GM21423 (cell line): Measurements from ENCODE around the gene TUBB2B.

Experiments
- ATAC-seq: cut with Tn5 transposase; IDR thresholded peaks from one replicate; pipeline ENCODE4 v1.9.1; 2021; ENCODE audit warnings: mild to moderate bottlenecking, moderate library complexity; ENCODE audit not compliant: unreplicated experiment

TUBB2B gene

DNA sequence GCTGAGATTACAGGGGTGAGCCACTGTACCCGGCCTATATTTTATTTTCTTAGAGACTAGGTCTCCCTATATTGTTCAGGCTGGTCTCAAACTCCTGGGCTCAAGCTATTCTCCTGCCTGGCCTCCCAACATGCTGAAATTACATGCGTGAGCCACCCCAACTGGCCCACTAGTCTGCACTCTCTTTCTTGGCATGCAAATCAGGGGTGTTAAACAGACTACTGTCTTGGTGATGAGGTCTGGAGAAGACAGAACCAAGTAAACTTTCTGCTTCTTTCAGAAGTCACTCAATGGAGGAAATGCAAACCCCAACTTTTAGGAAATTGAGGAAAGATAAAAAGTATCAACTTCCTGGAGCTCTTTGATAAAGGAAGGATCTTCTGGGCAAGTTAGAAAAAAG is 8.0 kb upstream of the TUBB2B start:
- ATAC-seq = no peak

DNA sequence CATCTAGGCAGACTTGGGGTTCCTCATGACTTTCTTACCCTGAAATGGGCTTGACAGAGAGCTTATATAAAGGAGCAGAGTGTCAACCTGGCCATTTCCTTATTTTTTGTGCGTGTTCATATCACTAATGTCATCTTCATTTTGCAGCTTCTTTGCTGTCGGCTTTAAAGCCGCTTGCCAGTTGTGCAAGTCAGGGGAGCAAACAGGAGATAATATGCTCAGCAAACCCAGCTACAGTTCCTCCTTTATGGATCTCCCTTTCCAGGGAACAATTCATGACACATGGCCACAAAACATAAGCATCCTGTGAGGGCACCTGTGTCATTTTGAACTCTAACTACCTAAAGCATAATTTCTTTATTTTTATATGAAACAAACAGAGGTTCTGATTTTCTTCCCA is 6.5 kb upstream of the TUBB2B start:
- no peak for ATAC-seq

DNA sequence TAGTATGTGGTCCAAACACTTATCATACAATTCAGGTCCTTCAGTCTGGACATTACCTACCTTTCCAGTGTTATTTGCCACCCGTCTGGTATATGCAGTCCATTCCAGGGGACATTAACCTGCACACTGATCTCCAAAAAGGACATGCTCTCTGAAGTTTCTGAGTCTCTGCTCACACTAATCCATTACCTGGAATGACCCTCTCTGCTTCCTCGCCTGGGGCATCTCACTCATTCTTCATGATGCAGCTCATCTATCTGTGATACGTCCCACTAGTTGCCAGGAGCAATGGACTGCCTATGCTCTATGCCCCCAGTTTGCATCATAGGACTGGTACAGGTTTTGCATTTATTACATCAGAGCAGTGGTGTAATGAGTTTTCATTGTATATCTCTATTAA is 5.9 kb upstream of the TUBB2B start:
- no peak for ATAC-seq

DNA sequence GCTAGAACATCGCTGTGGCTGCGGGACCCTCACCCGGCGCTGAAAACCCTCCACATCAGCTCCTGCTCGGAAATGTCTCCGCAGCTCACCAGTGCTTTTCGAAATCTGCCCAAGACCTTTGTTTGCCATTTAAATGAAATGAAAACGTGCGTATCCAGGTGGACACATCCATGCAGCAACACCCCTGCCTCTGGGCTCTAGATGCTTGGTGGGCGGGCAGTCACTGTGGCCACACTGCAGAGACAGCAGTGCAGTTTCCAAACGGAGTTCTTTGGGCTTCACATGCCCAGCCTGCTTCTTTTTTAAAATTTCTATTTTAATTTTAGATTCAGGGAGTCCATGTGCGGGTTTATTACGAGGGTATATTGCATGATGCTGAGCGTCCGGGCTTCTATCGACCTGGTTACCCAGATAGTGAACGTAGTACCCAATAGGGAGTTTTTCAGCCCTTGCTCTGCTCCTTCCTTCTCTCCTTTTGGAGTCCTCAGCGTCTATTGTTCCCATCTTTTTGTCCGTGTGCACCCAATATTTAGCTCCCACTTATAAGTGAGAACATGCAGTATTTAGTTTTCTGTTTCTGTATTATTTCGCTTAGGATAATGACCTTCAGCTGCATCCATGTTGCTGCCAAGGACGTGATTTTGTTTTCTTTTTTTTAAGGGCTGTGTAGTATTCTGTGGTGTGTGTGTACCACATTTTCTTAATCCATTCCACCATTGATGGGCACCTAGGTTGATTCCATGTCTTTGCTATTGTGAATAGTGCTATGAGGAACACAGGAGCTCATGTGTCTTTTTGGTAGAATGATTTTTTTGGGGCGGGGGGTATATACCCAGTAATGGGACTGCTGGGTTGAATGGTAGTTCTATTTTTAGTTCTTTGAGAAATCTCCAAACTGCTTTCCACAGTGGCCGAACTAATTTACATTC is 4.8 kb upstream of the TUBB2B start:
- no peak for ATAC-seq

DNA sequence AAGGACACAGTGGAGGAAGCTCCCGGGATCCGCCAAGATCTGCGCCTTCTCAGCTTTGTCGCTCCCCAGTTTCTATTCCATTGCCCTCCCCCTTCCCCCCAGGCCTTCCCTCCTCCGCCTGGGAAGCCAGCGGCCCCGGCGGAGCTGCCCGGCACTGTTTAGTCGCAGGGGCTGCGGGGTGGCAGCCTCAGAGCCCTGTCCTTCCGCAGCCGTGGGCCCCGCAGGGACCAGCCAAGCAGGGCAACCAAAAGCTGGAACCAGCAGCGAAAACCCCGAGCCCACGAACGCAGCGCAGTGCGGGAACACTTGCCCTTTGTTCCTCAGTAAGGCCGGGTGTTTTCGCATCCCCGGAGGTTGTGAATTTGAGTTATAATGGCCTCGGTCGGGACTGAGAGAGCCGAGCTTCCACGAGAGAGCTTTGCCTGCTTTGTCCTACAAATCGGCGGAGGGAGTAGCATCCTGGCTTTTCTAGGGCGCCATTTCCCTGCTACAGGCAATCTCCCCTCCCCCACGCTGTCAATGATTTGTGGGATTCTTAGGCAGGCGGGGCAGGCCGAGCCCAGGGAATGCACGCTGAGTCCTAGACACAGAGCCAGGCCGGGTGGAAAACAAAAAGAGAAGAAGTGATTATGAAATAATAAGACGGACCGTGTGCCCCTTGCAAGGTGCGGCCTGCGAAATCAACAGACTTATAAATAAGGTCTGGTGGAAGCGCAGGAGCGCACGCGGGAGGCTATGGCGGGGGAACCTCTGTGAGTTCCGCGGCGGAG is 4.0 kb upstream of the TUBB2B start:
- ATAC-seq = no peak

DNA sequence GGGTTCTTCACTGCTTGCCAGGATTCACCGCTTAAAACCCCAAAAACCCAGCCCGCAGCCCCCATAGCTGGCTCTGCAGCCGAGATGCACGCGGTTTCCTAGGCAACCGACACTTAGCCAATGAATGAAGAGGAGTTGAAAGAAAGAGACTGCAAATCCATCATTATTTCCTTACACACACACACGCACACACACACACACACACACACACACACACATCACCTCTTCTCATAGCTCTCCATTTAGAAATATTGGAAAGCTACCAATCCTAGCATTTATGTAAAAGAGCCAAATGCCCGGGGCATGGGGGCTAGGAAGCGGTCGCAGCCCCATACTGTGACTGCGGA is 3.4 kb upstream of the TUBB2B start:
- no peak for ATAC-seq

DNA sequence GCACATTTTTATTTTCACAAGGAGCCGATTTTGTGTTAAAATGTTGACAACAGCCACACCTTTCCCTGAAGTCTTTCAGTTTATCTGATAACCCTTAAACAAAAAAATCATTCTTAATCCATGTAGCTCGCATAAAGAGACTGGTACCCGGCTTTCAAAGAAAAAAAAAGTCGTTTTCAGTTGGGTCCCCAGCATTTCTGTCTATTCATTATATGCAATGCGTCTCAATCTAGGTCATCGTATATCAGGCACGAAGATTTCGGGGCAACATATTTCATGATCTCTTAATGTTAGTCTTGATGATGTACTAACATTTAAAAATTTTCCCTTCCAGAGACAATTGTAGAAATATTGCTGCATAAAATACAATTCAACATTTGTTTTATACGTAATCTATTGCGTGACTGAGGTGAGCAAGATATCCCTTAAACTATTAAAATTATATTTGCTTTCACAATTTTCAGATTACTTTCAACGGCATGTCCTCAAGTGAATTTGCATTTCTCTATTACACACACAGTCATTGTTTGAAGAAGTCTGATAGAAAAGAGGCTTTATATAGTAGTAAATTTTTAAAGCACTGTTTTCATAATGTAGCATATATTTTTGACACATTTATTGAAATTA is 2.9 kb upstream of the TUBB2B start:
- no peak for ATAC-seq

DNA sequence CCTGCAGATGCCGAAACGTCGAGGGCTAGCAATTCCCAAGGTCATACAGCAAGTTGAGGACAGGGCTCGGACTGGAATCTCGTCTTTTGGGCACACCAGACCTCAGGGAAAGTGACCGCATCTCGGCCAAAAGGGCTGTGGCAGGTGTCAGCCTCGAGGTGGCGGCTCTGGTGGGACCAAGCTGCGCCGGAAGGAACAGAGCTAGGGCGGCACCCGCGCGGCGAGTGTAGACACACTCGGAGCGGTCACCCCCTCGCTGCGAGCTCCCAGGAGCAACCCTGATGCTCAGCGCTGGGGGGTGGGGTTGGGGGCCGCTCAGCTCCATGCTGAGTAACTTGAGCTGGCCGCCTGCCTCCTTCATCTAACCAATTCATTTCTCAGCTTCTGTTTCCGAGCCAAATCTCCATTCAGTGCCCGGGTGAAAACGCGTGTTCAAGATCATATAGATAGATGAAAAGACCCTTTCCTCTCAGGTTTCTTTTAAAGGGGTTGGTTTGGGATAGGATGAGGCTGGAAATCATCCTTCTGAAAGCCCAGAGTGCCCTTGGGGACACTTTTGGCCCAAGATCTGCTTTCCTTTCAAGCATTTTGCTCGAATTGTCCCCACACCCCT is 2.2 kb upstream of the TUBB2B start:
- no peak for ATAC-seq

DNA sequence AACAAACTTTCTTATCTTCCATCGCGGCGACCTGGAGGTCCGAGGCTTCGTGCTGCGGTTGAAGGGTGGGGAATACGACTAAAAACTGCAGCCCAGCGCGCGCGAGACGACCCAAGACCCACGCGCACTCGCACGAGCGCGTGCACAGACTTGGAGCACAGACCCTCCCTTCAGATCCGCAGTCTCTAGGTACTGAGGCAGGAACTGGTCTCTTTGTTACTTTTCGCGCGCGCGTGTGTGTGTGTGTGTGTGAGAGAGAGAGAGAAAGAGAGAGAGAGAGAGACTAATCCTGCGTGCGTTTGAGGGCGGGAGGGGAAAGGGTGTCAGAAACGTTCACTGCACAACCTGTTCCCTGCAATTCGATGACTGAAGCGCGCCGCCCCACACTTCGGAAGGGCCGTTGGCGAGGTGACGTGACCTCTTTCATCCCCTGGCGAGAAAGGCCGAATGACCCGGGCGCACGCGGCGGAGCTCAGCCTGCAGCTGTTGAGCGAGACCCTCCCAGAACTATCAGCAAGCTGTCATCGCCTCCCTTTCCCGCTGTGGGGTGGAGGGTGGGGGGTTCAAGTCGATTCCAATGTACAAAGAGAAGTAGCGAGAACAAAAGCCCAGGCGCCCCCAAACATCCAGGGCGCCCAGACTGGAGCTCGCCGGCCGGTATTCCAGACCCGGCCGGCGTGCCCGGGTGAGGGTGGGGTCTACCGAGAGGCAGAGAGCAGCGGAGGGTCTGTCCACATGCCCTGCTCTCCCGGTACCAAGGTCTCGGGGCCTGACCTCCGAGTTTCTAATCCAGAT is 1.5 kb upstream of the TUBB2B start:
- no peak for ATAC-seq

DNA sequence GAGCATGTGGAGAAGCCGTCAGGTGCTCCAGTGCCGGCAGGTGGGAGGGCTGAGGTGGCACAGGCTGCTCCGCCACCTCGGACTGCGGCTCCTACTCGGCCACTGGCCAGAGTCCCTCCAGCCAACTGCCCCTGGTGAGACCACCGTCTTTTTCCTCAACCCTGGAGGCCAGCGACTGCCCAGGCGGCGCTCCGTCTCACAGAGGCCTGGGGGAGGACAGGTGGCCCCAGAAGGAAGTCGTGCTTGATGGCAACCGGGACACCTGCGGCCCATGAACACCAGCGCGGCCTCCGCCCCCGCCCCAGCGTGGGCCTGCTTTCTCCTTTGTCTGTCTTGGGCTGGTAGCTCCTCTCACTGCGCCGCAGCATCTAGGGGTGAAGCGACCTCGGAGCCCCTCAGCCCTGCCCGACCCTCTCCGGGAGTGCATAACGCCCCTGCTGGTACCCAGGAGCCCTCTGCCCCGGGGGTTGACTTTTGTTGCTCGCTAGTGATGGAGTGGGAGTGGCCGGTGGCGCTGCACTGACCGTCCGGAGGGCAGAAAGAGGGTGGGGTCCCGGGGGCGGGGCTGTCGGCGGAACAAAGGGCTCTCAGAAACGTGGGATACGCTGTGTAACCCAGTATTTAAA is 706 bp upstream of the TUBB2B start:
- no peak for ATAC-seq

DNA sequence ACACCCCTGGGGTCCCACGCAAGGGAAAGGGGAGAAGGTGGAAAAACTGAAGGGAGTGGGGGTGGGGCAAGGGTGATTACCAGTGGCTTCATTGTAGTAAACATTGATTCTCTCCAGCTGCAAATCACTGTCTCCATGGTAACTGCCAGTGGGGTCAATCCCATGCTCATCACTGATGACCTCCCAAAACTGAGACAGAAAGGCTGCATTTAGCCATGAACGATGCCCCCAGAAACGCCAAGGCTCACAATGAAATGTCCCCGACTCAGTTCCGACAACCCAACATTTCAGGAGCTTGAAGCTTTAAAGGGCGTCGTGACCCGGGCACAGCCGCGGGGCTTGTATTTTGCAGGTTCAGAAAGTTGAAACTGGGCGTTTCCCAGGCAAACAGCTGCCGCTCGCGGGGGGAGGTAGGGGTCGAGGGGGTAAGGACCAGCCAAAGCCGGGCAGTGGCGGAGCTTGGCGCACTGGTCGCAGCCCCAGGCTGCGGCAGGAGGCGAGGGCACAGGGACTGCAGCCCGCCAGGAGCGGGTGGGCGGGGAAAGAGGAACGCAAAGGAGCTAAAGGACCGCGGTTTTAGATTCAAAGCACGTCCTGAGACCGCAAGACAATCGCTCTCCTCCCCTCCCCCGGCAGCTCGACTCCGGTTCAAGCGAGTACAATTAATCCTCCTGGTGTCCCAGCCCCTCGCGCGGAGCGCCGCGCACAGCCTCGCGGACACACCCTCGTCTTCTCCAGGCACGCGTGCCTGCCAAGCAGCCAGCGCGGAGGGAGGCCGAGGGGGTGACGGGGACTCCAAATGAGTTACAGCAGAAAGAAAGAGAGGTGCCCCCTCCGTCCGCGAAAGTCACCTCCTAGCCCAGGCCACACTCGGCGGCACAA is 731 bp downstream of the TUBB2B start:
- ATAC-seq = no peak

DNA sequence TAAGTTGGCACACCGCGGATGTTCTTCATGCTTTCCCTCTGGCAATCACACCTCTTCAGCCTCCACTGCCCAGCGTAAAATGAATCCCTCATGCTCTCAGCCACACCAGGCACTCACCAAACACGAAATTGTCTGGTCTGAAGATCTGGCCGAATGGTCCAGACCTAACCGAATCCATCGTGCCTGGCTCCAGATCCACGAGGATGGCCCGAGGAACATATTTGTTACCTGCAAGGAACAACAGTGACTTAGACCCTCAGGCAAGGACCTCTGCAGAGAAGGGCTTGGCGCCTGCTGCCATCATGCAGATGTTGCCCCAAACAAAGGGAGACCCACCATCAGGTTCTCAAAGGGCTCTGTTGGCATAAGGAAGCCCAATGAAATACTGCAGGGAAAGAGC is 1.4 kb downstream of the TUBB2B start:
- ATAC-seq = no peak

DNA sequence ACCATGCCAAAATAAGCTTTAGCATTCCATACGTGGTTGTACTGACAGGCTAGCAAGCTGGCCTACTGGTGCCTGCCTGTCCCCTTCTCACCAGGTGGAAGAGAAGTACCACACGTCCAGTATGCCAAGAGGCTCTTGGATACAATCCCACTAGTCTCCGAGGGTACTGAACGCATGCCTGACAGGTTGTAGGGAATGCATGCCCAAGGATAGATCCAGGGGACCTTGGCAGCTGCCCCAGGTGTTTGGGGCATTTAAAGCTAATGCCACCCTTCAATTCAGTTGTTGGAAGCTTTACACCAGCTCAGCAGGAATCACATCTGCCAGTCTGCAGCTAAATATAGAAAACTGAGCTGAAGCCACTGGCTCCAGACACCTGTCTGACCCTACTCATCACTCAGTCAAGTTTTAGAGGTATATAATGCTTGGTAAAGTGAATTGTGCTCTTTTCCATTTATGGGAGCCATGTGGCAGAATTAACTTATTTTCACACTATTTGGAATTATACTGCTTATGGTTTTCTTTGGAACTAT is 4.9 kb downstream of the TUBB2B start:
- no peak for ATAC-seq

DNA sequence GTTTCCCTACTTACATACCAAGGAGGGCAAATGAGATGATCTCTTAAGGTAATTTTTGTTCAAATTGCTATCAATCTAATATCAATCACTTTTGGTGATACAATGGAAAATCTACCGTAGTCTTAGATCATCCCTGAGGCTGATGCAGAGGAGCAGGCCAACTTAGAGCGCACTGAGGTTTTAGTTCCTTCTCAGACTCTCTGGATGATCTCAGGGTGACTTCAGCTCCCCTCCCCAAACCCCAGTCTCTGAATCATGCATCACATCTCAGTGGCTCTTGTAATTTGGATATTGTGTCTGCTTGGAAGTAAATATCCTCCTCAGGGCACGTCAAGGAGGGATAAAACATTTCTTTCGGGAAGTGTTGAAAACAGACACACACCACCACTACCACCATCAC is 5.9 kb downstream of the TUBB2B start:
- ATAC-seq = no peak

DNA sequence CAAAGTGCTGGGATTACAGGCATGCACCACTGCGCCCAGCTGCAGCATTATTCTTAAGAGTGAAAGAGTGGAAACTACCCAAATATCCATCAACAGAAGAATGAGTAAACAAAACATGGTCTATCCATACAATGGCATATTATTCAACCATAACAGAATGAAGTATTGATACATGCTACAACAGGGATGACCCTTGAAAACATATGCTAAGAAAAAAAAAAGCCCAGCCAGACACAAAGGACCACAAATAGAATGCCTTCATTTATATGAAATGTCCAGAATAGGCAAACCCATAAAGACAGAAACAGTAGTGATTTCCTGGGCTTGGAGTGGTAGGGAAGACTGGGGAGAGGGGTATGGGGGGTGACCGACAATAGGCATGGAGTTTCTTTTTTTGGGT is 7.1 kb downstream of the TUBB2B start:
- no peak for ATAC-seq

DNA sequence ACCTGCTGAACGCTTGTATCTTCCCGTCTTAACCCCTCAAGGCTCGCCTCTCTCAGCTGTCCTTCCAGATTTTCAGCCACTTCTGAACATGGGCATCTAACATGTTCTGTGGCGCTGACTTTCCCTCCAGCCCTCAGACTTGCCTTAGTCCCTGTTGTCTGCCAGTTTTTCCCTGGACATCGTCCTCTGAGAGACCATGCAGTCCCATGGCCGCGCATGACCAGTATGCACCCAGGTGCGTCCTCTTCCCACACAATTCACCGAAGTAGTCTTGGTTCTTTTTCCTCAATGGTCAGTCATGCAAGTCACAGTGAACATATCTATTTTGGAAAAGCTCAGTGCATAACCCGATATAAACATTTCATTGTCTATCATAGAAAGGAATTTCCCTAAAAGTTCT is 9.2 kb downstream of the TUBB2B start:
- no peak for ATAC-seq

DNA sequence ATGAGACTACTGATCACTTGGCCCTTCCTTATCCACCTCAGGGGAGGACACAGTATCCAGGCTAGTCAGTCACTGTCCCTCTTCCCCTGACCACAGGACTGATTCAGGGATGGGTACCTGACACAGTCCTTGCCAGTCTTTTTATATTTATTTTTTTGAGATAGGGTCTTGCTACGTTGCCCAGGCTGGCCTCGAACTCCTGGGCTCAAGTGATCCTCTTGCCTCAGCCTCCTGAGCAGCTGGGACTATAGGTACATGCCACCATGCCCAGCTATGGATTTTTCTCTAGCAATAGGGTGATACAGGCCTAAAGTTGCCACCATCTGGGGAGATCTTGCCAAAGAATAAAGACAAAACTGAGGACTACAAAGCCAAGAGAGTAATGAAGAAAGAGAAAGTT is 10.2 kb downstream of the TUBB2B start:
- ATAC-seq = no peak

DNA sequence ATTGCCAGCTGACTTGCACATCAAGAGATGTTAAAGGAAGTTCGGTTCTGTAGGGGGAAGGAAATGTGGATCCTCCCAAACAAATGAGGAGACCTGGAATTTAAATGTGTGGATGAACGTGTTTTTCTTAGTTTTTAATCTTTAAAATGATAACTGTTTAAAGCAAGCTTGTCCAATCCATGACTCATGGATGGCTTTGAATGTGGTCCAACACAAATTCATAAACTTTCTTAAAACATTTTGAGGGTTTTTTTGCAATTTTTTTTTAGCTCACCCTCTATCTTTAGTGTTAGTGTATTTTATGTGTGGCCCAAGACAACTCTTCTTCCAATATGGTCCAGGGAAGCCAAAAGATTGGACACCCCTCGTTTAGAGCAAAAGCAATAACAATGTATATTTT is 12.6 kb downstream of the TUBB2B start:
- ATAC-seq = no peak

DNA sequence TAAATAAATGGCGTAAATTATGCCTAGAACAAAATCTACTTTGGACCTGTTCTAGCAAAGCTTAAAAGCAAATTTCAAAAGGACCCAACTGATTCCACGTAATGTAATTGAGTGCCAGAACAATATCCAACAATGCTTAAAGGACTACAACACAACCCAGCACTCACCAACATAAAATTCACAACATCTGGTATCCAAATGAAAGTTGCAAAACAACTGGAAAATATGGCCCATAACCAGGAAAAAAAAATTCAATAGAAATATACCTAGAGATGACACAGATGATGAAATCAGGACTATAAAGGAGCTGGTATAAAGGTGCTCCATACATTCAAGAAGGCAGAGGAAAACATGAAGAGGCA is 14.1 kb downstream of the TUBB2B start:
- no peak for ATAC-seq
